Upper lobe of left lung (tissue), 4 donors: Measurements from ENCODE around the gene LMOD1.

ENCODE experiments used
- POLR2A ChIP-seq, 4 donors: fragments of 450-650 bp; IDR thresholded peaks; one replicate each; pipeline ENCODE4 v1.5.1; 2016 to 2017; ENCODE audit warnings: antibody characterized with exemption in 4 of 4, mild to moderate bottlenecking in 2 of 4
- TF ChIP-seq, protein P1 (sequence below), 6 experiments: fragments of 450-650 bp in 4 of 6; fragments of 200-600 bp in 2 of 6; sonication (generic) in 2 of 6; IDR thresholded peaks; one replicate each; pipeline ENCODE4 v1.5.1; 2016 to 2019; ENCODE audit warnings: antibody characterized with exemption in 6 of 6

DNA sequence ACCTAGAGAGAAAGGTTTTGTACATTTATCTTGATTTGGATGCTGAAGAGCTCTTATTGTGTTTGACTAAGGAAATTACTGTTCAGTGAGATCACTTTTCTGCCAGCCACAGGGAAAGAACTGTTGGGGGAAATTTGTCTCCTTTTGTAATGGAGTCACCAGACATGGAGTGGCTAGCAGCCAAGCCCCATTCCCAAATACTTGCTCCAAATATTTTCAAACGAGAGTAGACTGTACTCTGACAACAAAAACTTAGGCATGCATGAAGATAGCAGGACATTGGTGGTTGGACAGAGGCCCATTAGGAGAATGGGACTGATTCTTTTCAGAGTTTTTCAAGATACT is 96.3 kb downstream of the LMOD1 start:
- TF ChIP-seq POLR2A (IDR thresholded peaks at IDR 0.05): no peak
- TF ChIP-seq, protein P1, sequence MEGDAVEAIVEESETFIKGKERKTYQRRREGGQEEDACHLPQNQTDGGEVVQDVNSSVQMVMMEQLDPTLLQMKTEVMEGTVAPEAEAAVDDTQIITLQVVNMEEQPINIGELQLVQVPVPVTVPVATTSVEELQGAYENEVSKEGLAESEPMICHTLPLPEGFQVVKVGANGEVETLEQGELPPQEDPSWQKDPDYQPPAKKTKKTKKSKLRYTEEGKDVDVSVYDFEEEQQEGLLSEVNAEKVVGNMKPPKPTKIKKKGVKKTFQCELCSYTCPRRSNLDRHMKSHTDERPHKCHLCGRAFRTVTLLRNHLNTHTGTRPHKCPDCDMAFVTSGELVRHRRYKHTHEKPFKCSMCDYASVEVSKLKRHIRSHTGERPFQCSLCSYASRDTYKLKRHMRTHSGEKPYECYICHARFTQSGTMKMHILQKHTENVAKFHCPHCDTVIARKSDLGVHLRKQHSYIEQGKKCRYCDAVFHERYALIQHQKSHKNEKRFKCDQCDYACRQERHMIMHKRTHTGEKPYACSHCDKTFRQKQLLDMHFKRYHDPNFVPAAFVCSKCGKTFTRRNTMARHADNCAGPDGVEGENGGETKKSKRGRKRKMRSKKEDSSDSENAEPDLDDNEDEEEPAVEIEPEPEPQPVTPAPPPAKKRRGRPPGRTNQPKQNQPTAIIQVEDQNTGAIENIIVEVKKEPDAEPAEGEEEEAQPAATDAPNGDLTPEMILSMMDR (IDR thresholded peaks at IDR 0.05): no peak
